DMS53 (cell line): ENCODE results near the gene F8.
"Not testable (repeated sequence)": the region's sequence is repeated elsewhere in the genome, so short reads cannot be mapped to it uniquely, and the experiment has no call there.

Experiments used
- DNase-seq: peaks from one replicate; lab custom pipeline; 2025; lab: John Stamatoyannopoulos, UW

Gene F8

GRCh38 chrX:154873329-154873728 is 149.2 kb downstream of the F8 start:
- no peak for DNase-seq

- DNase-seq, result not testable (repeated sequence)
These were observed 154.0 kb downstream of the F8 start for GRCh38 chrX:154868522-154868921.

- no peak for DNase-seq
These were observed 167.3 kb downstream of the F8 start for GRCh38 chrX:154855256-154855655.

- DNase-seq, result no peak
These were observed 171.4 kb downstream of the F8 start for GRCh38 chrX:154850957-154851611.

- DNase-seq, result peak; percentile 74
These were observed 181.7 kb downstream of the F8 start for GRCh38 chrX:154840856-154841255.

- no peak for DNase-seq
These were observed 186.4 kb downstream of the F8 start for GRCh38 chrX:154836163-154836562.

- DNase-seq, result no peak
These were observed 188.0 kb downstream of the F8 start, which contains the start of gene SMIM9 for GRCh38 chrX:154834562-154834961. Gene SMIM9, minus strand, starts transcription at chrX:154834662. Its CDS starts 3,806 bp downstream, at chrX:154830856.

GRCh38 chrX:154833746-154834274 is 188.7 kb downstream of the F8 start:
- no peak for DNase-seq

- no peak for DNase-seq
These were observed 192.5 kb downstream of the F8 start for GRCh38 chrX:154829926-154830442.

GRCh38 chrX:154829134-154829533 is 193.4 kb downstream of the F8 start:
- DNase-seq, result no peak

GRCh38 chrX:154828016-154828408 is 194.5 kb downstream of the F8 start:
- no peak for DNase-seq

GRCh38 chrX:154827194-154828015 is 195.1 kb downstream of the F8 start:
- DNase-seq, result no peak

- DNase-seq, result not testable (repeated sequence)
These were observed 196.9 kb downstream of the F8 start for GRCh38 chrX:154825586-154825985.

GRCh38 chrX:154824638-154825037 is 197.9 kb downstream of the F8 start:
- no peak for DNase-seq

GRCh38 chrX:154822029-154822428 is 200.5 kb downstream of the F8 start:
- no peak for DNase-seq

- no peak for DNase-seq
These were observed 201.0 kb downstream of the F8 start for GRCh38 chrX:154821523-154821922.

- DNase-seq, result no peak
These were observed 202.7 kb downstream of the F8 start for GRCh38 chrX:154819771-154820341.

- no peak for DNase-seq
These were observed 203.4 kb downstream of the F8 start for GRCh38 chrX:154818916-154819770.

- not testable (repeated sequence) for DNase-seq
These were observed 205.4 kb downstream of the F8 start for GRCh38 chrX:154817048-154817618.

GRCh38 chrX:154816326-154816898 is 206.1 kb downstream of the F8 start:
- not testable (repeated sequence) for DNase-seq
